SK-N-SH (cell line): ENCODE data around the gene SCN3A. TPM values are rescaled to one million over a fixed set of nuclear protein-coding genes. Genes with fewer than 3 reads are reported as not detected.

Source experiments
- CTCF ChIA-PET: fragments of 300-600, 350-600 bp; formaldehyde crosslinking; extraction: SDS; loops from one replicate; lab custom pipeline; 2021; lab: Yijun Ruan, JAX
- POLR2A ChIA-PET: fragments of 350-600 bp; sonication (Branson Sonifier 250); formaldehyde crosslinking; extraction: SDS; loops from one replicate; lab custom pipeline; 2020; ENCODE audit warnings: antibody characterized with exemption, inconsistent platforms; lab: Yijun Ruan, JAX
- DNase-seq: peaks from one replicate; pipeline ENCODE4 v3.0.0; 2012
- H2AFZ ChIP-seq: fragments of 200-600 bp; sonication (generic); 2 replicates; pipeline ENCODE4 v1.8.1; 2016; ENCODE audit warnings: antibody characterized with exemption, mild to moderate bottlenecking, low read depth
- H3F3A ChIP-seq: fragments of 200-600 bp; sonication (generic); replicated peaks from 2 replicates; pipeline ENCODE3; 2016; ENCODE audit warnings: antibody characterized with exemption, mild to moderate bottlenecking; ENCODE audit not compliant: insufficient read depth
- H3K27ac ChIP-seq, 2 experiments: fragments of 200-500 bp in 1 of 2; fragments of 200-600 bp in 1 of 2; sonication (Bioruptor generic) in 1 of 2; sonication (generic), shearing (Covaris generic) in 1 of 2; 2 replicates each; pipeline versions ENCODE4 v1.5.1 to v1.6.1; 2014 to 2016; ENCODE audit warnings: low read depth in 2 of 2, inconsistent platforms in 1 of 2, low read length in 1 of 2, mild to moderate bottlenecking in 1 of 2, mixed read lengths in 1 of 2
- H3K27me3 ChIP-seq: fragments of 200-600 bp; sonication (generic), shearing (Covaris generic); 2 replicates; pipeline ENCODE4 v1.6.1; 2016; ENCODE audit warnings: mixed run types; ENCODE audit not compliant: insufficient read depth
- H3K36me3 ChIP-seq, 2 experiments: fragments of 200-500 bp in 1 of 2; fragments of 200-600 bp in 1 of 2; sonication (Bioruptor generic) in 1 of 2; sonication (generic) in 1 of 2; replicated peaks in 1 of 2; 2 replicates each; pipeline versions ENCODE3 to v1.5.1; 2014 to 2016; ENCODE audit warnings: low read length in 1 of 2, mild to moderate bottlenecking in 1 of 2; ENCODE audit not compliant: insufficient read depth in 2 of 2, control insufficient read depth in 1 of 2
- H3K4me1 ChIP-seq, 2 experiments: fragments of 200-500 bp in 1 of 2; fragments of 200-600 bp in 1 of 2; sonication (Bioruptor generic) in 1 of 2; sonication (generic), shearing (Covaris generic) in 1 of 2; 2 replicates each; pipeline versions ENCODE4 v1.5.1 to v1.6.1; 2014 to 2016; ENCODE audit warnings: low read depth in 1 of 2, low read length in 1 of 2, mixed run types in 1 of 2; ENCODE audit not compliant: insufficient read depth in 2 of 2, control insufficient read depth in 1 of 2
- H3K4me2 ChIP-seq: fragments of 200-600 bp; sonication (generic), shearing (Covaris generic); 2 replicates; pipeline ENCODE4 v1.6.1; 2017; ENCODE audit warnings: mixed run types
- H3K4me3 ChIP-seq, 2 experiments: fragments of 200-500 bp in 1 of 2; fragments of 200-600 bp in 1 of 2; sonication (Bioruptor generic) in 1 of 2; sonication (generic), shearing (Covaris generic) in 1 of 2; 2 replicates each; pipeline versions ENCODE4 v1.5.1 to v1.8.1; 2014 to 2016; ENCODE audit warnings: low read depth in 2 of 2, inconsistent platforms in 1 of 2, low read length in 1 of 2, mild to moderate bottlenecking in 1 of 2, mixed read lengths in 1 of 2, moderate library complexity in 1 of 2
- H3K79me2 ChIP-seq: fragments of 200-600 bp; sonication (generic); 2 replicates; pipeline ENCODE4 v1.8.1; 2017; ENCODE audit warnings: mild to moderate bottlenecking; ENCODE audit not compliant: insufficient read depth
- H3K9ac ChIP-seq: fragments of 200-600 bp; sonication (generic); 2 replicates; pipeline ENCODE4 v1.6.1; 2017; ENCODE audit warnings: mixed run types
- H3K9me2 ChIP-seq: fragments of 200-600 bp; sonication (generic); 2 replicates; pipeline ENCODE4 v1.6.1; 2017; ENCODE audit warnings: mixed run types
- H3K9me3 ChIP-seq: fragments of 200-600 bp; sonication (generic); 2 replicates; pipeline ENCODE4 v1.6.1; 2017; ENCODE audit warnings: mixed run types, mild to moderate bottlenecking, moderate library complexity
- H4K20me1 ChIP-seq: fragments of 200-600 bp; sonication (generic); 2 replicates; pipeline ENCODE4 v1.6.1; 2017; ENCODE audit warnings: mild to moderate bottlenecking, mixed run types; ENCODE audit not compliant: insufficient read depth
- CHD2 ChIP-seq: fragments of 150-350 bp; IDR thresholded peaks from 2 replicates; pipeline ENCODE4 v1.6.1; 2018; ENCODE audit warnings: low read length; ENCODE audit not compliant: partially characterized antibody
- FOXM1 ChIP-seq: IDR thresholded peaks from 2 replicates; pipeline ENCODE4 v1.4.0; 2012; ENCODE audit warnings: low read depth, mild to moderate bottlenecking
- GABPA ChIP-seq: IDR thresholded peaks from 2 replicates; pipeline ENCODE4 v1.4.0; 2012; ENCODE audit warnings: low read depth, mild to moderate bottlenecking
- GATA2 ChIP-seq: sonication (generic); formaldehyde crosslinking; IDR thresholded peaks from 2 replicates; pipeline ENCODE4 v1.5.0; 2020; ENCODE audit warnings: mild to moderate bottlenecking, missing genetic modification reagents
- JUND ChIP-seq: IDR thresholded peaks from 2 replicates; pipeline ENCODE4 v1.4.0; 2012
- MEF2A ChIP-seq: IDR thresholded peaks from 2 replicates; pipeline ENCODE4 v1.4.0; 2012; ENCODE audit warnings: low read depth, borderline replicate concordance
- NRF1 ChIP-seq: IDR thresholded peaks from 2 replicates; pipeline ENCODE4 v1.6.1; 2012; ENCODE audit warnings: low read depth, mild to moderate bottlenecking, low read length
- RAD21 ChIP-seq: IDR thresholded peaks from 2 replicates; pipeline ENCODE4 v1.6.1; 2012; ENCODE audit warnings: mild to moderate bottlenecking, low read length
- RFX5 ChIP-seq: IDR thresholded peaks from 2 replicates; pipeline ENCODE4 v1.6.1; 2012; ENCODE audit warnings: mild to moderate bottlenecking, improper control_type of control experiment, low read length
- RXRA ChIP-seq: IDR thresholded peaks from 2 replicates; pipeline ENCODE4 v1.4.0; 2012; ENCODE audit warnings: low read depth, mild to moderate bottlenecking, borderline replicate concordance
- TAF1 ChIP-seq: IDR thresholded peaks from 2 replicates; pipeline ENCODE4 v1.6.1; 2012; ENCODE audit warnings: low read depth, mild to moderate bottlenecking, low read length, moderate library complexity, borderline replicate concordance
- YY1 ChIP-seq: IDR thresholded peaks from 2 replicates; pipeline ENCODE4 v1.4.0; 2012; ENCODE audit warnings: low read depth, mild to moderate bottlenecking
- WGBS: methylation state at CpG from one replicate; pipeline ENCODE4 v1.1.6; 2017; ENCODE audit warnings: low lambda C conversion rate; 5-methylcytosine and 5-hydroxymethylcytosine counted together
- polyA plus RNA-seq, 3 experiments: library from polyadenylated mRNA; depleted of rRNA; stranded (reverse); fragments of >200 nt; gene quantifications; 2 replicates each; pipeline ENCODE4 v1.2.3, GENCODE V29; 2012
- TF ChIP-seq, protein P1 (sequence below): IDR thresholded peaks from 2 replicates; pipeline ENCODE4 v1.4.0; 2012; ENCODE audit warnings: low read depth, borderline replicate concordance
- TF ChIP-seq, protein P2 (sequence below): IDR thresholded peaks from 2 replicates; pipeline ENCODE4; 2012
- TF ChIP-seq, protein P3 (sequence below): IDR thresholded peaks from 2 replicates; pipeline ENCODE4 v1.4.0; 2012; ENCODE audit warnings: low read depth, borderline replicate concordance
- TF ChIP-seq, protein P4 (sequence below): fragments of 200-600 bp; sonication (generic); IDR thresholded peaks from 2 replicates; pipeline ENCODE4 v1.6.1; 2017; ENCODE audit warnings: antibody characterized with exemption, mild to moderate bottlenecking, moderate library complexity
- TF ChIP-seq, protein P5 (sequence below): IDR thresholded peaks from 2 replicates; pipeline ENCODE4 v1.4.0; 2012; ENCODE audit warnings: low read depth

The SCN3A gene
- polyA plus RNA-seq, 1 of the 3 experiments (the other 2 are of a cell fraction) = 0.33 TPM

DNA sequence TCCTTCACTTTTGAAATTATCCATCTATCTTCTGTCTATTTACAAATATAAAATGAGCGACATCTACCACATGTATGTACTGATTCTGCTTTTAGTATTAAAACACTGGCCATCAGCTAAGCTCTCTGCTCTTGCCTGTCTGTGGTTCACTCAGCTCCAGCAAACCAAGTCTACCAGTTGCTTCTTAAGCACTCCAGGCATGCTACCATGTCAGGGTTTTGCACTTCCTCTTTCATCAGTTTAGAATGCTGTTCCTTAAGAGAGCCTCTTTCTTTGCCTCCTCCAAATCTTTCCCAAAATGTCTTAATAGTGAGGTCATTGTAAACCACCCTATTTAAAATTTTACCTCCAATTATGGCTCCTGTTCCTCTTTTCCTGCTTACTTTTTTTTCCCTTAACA is 59.5 kb downstream of the SCN3A start:
- H3K9ac ChIP-seq = no peak overlapping the region
- peaks cover 4% of the 10 kb centered on the region for H3F3A ChIP-seq

DNA sequence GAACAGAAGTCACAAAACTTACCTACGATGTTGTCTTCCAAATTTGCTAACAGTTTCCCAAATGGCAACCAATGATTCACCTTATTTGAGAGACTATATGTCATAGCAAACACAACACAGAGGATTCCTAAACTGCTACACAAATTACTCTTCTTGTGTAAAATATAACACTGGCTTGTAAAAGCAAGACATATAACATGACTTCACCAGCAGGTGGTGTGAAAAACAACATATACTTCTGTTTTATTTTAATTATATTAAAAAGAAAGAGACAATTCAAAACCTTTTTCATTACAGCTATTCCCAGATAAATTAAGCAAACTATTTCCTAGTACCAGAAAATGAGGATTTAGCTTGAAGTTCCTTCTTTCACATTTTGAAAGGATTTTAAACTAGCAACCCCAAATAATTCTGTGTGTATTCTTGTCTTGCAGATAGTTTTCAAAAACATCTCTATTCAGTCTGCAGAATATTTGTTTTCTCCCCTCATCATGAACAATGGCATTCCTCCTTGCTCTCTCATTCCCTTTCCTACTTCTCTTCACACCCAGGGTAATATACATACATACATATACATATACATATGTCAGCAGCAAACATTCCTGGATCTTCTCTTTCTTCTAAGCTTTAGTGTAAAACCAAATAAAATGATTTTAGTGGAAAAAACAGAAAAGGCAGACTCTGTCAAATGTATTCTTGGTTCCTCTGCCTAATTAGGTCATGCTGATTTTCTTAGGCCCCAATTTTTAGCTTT is 62.1 kb downstream of the SCN3A start:
- DNase-seq = no peak
- POLR2A ChIA-PET = no interaction called here
- WGBS = 68% methylated on average over 1 of the region's 1 CpG
- TF ChIP-seq RAD21 (peak; percentile 49), TAF1 (no peak), CHD2 (no peak), JUND (no peak), GABPA (no peak), YY1 (no peak), GATA2 (CRISPR knock-in tag) (no peak)
- TF ChIP-seq, protein P1, sequence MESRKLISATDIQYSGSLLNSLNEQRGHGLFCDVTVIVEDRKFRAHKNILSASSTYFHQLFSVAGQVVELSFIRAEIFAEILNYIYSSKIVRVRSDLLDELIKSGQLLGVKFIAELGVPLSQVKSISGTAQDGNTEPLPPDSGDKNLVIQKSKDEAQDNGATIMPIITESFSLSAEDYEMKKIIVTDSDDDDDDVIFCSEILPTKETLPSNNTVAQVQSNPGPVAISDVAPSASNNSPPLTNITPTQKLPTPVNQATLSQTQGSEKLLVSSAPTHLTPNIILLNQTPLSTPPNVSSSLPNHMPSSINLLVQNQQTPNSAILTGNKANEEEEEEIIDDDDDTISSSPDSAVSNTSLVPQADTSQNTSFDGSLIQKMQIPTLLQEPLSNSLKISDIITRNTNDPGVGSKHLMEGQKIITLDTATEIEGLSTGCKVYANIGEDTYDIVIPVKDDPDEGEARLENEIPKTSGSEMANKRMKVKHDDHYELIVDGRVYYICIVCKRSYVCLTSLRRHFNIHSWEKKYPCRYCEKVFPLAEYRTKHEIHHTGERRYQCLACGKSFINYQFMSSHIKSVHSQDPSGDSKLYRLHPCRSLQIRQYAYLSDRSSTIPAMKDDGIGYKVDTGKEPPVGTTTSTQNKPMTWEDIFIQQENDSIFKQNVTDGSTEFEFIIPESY = no peak
- TF ChIP-seq, protein P2, sequence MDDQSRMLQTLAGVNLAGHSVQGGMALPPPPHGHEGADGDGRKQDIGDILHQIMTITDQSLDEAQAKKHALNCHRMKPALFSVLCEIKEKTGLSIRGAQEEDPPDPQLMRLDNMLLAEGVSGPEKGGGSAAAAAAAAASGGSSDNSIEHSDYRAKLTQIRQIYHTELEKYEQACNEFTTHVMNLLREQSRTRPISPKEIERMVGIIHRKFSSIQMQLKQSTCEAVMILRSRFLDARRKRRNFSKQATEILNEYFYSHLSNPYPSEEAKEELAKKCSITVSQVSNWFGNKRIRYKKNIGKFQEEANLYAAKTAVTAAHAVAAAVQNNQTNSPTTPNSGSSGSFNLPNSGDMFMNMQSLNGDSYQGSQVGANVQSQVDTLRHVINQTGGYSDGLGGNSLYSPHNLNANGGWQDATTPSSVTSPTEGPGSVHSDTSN = no peak
- TF ChIP-seq, protein P3, sequence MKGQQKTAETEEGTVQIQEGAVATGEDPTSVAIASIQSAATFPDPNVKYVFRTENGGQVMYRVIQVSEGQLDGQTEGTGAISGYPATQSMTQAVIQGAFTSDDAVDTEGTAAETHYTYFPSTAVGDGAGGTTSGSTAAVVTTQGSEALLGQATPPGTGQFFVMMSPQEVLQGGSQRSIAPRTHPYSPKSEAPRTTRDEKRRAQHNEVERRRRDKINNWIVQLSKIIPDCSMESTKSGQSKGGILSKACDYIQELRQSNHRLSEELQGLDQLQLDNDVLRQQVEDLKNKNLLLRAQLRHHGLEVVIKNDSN = no peak
- TF ChIP-seq, protein P4, sequence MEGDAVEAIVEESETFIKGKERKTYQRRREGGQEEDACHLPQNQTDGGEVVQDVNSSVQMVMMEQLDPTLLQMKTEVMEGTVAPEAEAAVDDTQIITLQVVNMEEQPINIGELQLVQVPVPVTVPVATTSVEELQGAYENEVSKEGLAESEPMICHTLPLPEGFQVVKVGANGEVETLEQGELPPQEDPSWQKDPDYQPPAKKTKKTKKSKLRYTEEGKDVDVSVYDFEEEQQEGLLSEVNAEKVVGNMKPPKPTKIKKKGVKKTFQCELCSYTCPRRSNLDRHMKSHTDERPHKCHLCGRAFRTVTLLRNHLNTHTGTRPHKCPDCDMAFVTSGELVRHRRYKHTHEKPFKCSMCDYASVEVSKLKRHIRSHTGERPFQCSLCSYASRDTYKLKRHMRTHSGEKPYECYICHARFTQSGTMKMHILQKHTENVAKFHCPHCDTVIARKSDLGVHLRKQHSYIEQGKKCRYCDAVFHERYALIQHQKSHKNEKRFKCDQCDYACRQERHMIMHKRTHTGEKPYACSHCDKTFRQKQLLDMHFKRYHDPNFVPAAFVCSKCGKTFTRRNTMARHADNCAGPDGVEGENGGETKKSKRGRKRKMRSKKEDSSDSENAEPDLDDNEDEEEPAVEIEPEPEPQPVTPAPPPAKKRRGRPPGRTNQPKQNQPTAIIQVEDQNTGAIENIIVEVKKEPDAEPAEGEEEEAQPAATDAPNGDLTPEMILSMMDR = peak; percentile 53

More for the DNA sequence above, 59.5 kb downstream of the SCN3A start:
- TF ChIP-seq NRF1 (no peak), RFX5 (no peak), MEF2A (no peak), FOXM1 (no peak), RXRA (no peak)
- TF ChIP-seq, protein P5, sequence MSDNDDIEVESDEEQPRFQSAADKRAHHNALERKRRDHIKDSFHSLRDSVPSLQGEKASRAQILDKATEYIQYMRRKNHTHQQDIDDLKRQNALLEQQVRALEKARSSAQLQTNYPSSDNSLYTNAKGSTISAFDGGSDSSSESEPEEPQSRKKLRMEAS = no peak
- TF ChIP-seq, protein P2 = no peak
- H3K4me3 ChIP-seq = no peak overlapping the region
- no peaks in the 10 kb centered on the region for H4K20me1 ChIP-seq
- H3K27ac ChIP-seq = no peak overlapping the region
- H3K36me3 ChIP-seq = no peaks in the 10 kb centered on the region
- no peaks in the 10 kb centered on the region; a peak in 1 of 4 replicates for H3K4me1 ChIP-seq
- no peak overlapping the region for H2AFZ ChIP-seq
- 79% methylated on average over 1 of the region's 1 CpG for WGBS
- ChIA-PET POLR2A (no interaction called here), CTCF (no interaction called here)
- no peak overlapping the region for H3K4me2 ChIP-seq
- H3K27me3 ChIP-seq = no peaks in the 10 kb centered on the region
- DNase-seq = no peak
- no peaks in the 10 kb centered on the region; the same call in 1 of the 2 replicates for H3K9me2 ChIP-seq
- no peaks in the 10 kb centered on the region for H3K9me3 ChIP-seq
- no peaks in the 10 kb centered on the region for H3K79me2 ChIP-seq

More for the DNA sequence above, 62.1 kb downstream of the SCN3A start:
- no peaks in the 10 kb centered on the region for H3K36me3 ChIP-seq
- H3K27ac ChIP-seq = no peak overlapping the region; a peak in 1 of 4 replicates
- H3K9ac ChIP-seq = no peak overlapping the region
- no peak overlapping the region for H3K4me2 ChIP-seq
- H3K9me2 ChIP-seq = no peaks in the 10 kb centered on the region; the same call in 1 of the 2 replicates
- H3K9me3 ChIP-seq = no peaks in the 10 kb centered on the region
- no peaks in the 10 kb centered on the region for H4K20me1 ChIP-seq
- peaks cover 4% of the 10 kb centered on the region for H3F3A ChIP-seq
- H3K4me3 ChIP-seq = no peak overlapping the region
- H3K27me3 ChIP-seq = no peaks in the 10 kb centered on the region
- H3K4me1 ChIP-seq = no peaks in the 10 kb centered on the region
- no peaks in the 10 kb centered on the region for H3K79me2 ChIP-seq
- CTCF ChIA-PET = interaction anchor here (0.7 to 2.7 kb wide), 12 partner anchors 9 to 125 kb away, joined by 3 to 15 read pairs (median 4); partner anchors contain the start of gene SCN3A
- 0 out of 2 replicates have a peak overlapping the region, but pooled peaks have one; percentile 13 for H2AFZ ChIP-seq
